DOHH2 (cell line): ENCODE data around the gene VWA1.
"Not testable (repeated sequence)": the region's sequence is repeated elsewhere in the genome, so short reads cannot be mapped to it uniquely, and the experiment has no call there.

ENCODE experiments used
- H3F3A ChIP-seq: fragments of 200-600 bp; sonication (generic), shearing (Covaris generic); 2 replicates; pipeline ENCODE4 v1.6.0; 2016; ENCODE audit warnings: antibody characterized with exemption, mild to moderate bottlenecking; ENCODE audit not compliant: control insufficient read depth, insufficient read depth
- H3K27ac ChIP-seq: fragments of 200-600 bp; sonication (generic); 2 replicates; pipeline ENCODE4 v1.5.1; 2014; ENCODE audit warnings: low read depth, mild to moderate bottlenecking, low read length, moderate library complexity
- H3K27me3 ChIP-seq: fragments of 200-600 bp; sonication (generic); 2 replicates; pipeline ENCODE4 v1.6.1; 2014; ENCODE audit warnings: mild to moderate bottlenecking, low read length, mixed read lengths; ENCODE audit not compliant: control insufficient read depth
- H3K36me3 ChIP-seq: fragments of 200-600 bp; sonication (generic); 2 replicates; pipeline ENCODE4 v1.6.1; 2014; ENCODE audit warnings: mild to moderate bottlenecking, low read length, moderate library complexity, mixed read lengths; ENCODE audit not compliant: control insufficient read depth
- H3K4me1 ChIP-seq: fragments of 200-600 bp; sonication (generic); 2 replicates; pipeline ENCODE4 v1.6.1; 2014; ENCODE audit warnings: mild to moderate bottlenecking, low read length, mixed read lengths; ENCODE audit not compliant: control insufficient read depth
- H3K4me2 ChIP-seq: fragments of 200-600 bp; sonication (generic); 2 replicates; pipeline ENCODE4 v1.6.0; 2014; ENCODE audit warnings: mild to moderate bottlenecking, low read length, moderate library complexity
- H3K4me3 ChIP-seq: fragments of 200-600 bp; sonication (generic); 2 replicates; pipeline ENCODE4 v1.5.1; 2014; ENCODE audit warnings: mild to moderate bottlenecking, low read length, mixed read lengths
- H3K79me2 ChIP-seq: fragments of 200-600 bp; sonication (generic); 2 replicates; pipeline ENCODE4 v1.6.1; 2014; ENCODE audit warnings: mild to moderate bottlenecking, low read length, mixed read lengths; ENCODE audit not compliant: control insufficient read depth
- H3K9me2 ChIP-seq: fragments of 200-600 bp; sonication (generic); replicated peaks from 2 replicates; pipeline ENCODE4 v1.6.1; 2014; ENCODE audit warnings: mild to moderate bottlenecking, low read length, mixed read lengths; ENCODE audit not compliant: control insufficient read depth
- H3K9me3 ChIP-seq: fragments of 200-600 bp; sonication (generic); 2 replicates; pipeline ENCODE4 v1.6.1; 2014; ENCODE audit warnings: antibody characterized with exemption, low read length, mixed read lengths; ENCODE audit not compliant: control insufficient read depth, insufficient read depth
- H4K20me1 ChIP-seq: fragments of 200-600 bp; sonication (generic); 2 replicates; pipeline ENCODE4 v1.6.0; 2014; ENCODE audit warnings: low read depth, mild to moderate bottlenecking, antibody characterized with exemption, low read length, moderate library complexity; ENCODE audit not compliant: control insufficient read depth, insufficient read depth
- EZH2phosphoT487 ChIP-seq: fragments of 200-600 bp; sonication (generic); IDR thresholded peaks from 2 replicates; pipeline ENCODE4 v1.6.1; 2017; ENCODE audit warnings: borderline replicate concordance, mild to moderate bottlenecking, antibody characterized with exemption, low read length, moderate library complexity, mixed read lengths
- TF ChIP-seq, protein P1 (sequence below): fragments of 200-600 bp; sonication (generic); IDR thresholded peaks from one replicate; pipeline ENCODE4 v1.5.1; 2014; ENCODE audit warnings: antibody characterized with exemption, mild to moderate bottlenecking, low read depth, low read length; ENCODE audit not compliant: poor library complexity, severe bottlenecking

VWA1 gene

DNA sequence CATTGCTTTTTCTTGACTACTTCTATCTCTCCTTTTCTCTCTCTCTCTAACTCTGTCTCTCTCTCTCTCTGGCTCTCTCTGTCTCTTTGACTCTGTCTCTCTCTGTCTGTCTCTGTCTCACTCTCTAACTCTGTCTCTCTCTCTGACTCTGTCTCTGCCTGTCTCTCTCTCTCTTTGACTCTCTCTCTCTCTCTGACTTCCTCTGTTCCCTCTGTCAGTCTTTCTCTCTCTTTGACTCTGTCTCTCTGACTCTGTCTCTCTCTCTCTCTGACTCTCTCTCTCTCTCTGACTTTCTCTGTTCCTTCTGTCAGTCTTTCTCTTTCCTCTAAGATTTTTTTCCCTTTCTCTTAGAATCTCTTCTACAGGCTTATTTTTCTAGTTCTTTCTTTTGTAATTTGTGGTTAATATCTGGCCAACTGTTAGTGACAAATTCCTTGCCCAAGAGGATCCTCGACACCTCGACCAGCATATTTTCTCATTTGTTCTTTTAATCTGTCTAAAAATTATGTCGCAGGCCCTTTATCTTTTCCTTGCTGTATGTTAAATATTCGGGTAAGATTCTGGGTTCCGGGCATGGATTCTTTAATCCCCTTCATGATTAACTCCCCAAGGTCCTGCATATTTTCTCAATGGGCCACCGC lies 13.7 kb downstream of the VWA1 start, which contains the start of gene ATAD3C:
Gene ATAD3C (plus strand): TSS at position 591 of the 641 bp plus-strand sequence. CDS start 995 bp downstream, outside the sequence.
- H3K9me3 ChIP-seq, result no peaks in the 10 kb centered on the region
- no peaks in the 10 kb centered on the region for H3K79me2 ChIP-seq
- H3K4me3 ChIP-seq, result no peak within 1 kb of the TSS
- no peaks in the 10 kb centered on the region for H3K36me3 ChIP-seq
- no peaks in the 10 kb centered on the region for H3F3A ChIP-seq
- no peak within 1 kb of the TSS for H3K4me2 ChIP-seq
- H3K27me3 ChIP-seq, result no peaks in the 10 kb centered on the region
- no peaks in the 10 kb centered on the region for H3K9me2 ChIP-seq
- H3K27ac ChIP-seq, result no peak within 1 kb of the TSS
- H4K20me1 ChIP-seq, result no peaks in the 10 kb centered on the region
- no peaks in the 10 kb centered on the region for H3K4me1 ChIP-seq
- TF ChIP-seq EZH2phosphoT487, result no peak
- TF ChIP-seq, protein P1, sequence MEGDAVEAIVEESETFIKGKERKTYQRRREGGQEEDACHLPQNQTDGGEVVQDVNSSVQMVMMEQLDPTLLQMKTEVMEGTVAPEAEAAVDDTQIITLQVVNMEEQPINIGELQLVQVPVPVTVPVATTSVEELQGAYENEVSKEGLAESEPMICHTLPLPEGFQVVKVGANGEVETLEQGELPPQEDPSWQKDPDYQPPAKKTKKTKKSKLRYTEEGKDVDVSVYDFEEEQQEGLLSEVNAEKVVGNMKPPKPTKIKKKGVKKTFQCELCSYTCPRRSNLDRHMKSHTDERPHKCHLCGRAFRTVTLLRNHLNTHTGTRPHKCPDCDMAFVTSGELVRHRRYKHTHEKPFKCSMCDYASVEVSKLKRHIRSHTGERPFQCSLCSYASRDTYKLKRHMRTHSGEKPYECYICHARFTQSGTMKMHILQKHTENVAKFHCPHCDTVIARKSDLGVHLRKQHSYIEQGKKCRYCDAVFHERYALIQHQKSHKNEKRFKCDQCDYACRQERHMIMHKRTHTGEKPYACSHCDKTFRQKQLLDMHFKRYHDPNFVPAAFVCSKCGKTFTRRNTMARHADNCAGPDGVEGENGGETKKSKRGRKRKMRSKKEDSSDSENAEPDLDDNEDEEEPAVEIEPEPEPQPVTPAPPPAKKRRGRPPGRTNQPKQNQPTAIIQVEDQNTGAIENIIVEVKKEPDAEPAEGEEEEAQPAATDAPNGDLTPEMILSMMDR, result no peak

DNA sequence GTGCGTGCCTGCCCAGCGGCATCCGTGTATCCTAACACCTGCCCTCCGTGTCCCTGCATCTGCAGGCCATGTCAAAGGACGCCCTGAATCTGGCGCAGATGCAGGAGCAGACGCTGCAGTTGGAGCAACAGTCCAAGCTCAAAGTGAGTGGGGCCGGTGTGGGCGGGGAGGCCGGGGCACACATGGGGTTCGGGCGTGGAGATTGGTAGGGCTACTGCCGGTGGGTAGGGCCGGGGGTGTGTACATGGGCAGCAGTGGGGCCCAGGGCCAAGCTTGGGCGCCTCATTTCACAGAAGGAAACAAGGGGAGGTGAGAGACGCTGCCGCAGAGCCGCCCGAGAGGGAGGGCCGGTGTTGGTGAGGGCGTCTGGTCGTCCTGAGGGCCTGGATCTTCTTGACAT lies 15.1 kb downstream of the VWA1 start:
- not testable (repeated sequence) for H3F3A ChIP-seq, H3K27ac ChIP-seq, H3K27me3 ChIP-seq, H3K79me2 ChIP-seq, H3K9me3 ChIP-seq, H4K20me1 ChIP-seq, H3K4me1 ChIP-seq, H3K4me2 ChIP-seq, H3K9me2 ChIP-seq, H3K4me3 ChIP-seq, H3K36me3 ChIP-seq

DNA sequence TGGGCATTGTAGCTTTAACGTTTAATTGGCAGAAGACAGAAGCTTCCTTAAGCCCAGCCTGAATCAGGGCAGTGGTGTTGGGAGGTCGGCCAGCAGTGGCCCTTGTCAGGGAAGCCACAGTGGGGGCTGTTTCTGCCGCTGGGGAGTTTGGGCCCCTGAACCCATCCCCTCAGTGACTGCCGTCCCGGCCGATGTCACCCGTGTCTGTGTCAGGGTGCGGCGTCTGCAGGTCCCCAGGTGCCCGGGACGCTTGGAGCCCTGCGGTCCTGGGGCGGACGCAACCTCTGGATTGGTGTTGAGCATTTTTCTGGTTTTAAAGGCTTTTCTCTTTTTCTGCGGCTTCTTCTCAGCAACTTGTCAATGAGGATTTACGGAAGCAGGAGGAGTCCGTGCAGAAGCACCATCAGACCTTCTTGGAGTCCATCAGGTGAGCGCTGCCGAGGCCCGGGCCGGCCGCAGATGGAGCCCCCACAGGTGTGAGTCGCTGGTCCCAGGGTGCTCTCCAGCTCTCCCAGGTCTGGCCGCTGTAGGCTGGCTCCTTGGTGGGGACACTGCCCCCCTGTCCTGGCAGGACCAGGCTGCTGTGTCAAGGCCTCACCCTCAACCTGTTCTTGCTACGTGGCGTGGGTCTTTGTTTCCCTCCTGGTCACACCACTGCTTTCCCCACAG lies 16.3 kb downstream of the VWA1 start:
- Histone ChIP-seq H3F3A (no peaks in the 10 kb centered on the region), H3K36me3 (no peaks in the 10 kb centered on the region), H3K27ac (no peak overlapping the region), H3K4me2 (no peak overlapping the region), H3K9me3 (no peaks in the 10 kb centered on the region), H3K79me2 (no peaks in the 10 kb centered on the region), H3K4me3 (no peak overlapping the region), H3K4me1 (no peaks in the 10 kb centered on the region), H3K27me3 (no peaks in the 10 kb centered on the region), H4K20me1 (no peaks in the 10 kb centered on the region), H3K9me2 (no peaks in the 10 kb centered on the region)
- TF ChIP-seq EZH2phosphoT487, result no peak
- TF ChIP-seq, protein P1, result no peak

DNA sequence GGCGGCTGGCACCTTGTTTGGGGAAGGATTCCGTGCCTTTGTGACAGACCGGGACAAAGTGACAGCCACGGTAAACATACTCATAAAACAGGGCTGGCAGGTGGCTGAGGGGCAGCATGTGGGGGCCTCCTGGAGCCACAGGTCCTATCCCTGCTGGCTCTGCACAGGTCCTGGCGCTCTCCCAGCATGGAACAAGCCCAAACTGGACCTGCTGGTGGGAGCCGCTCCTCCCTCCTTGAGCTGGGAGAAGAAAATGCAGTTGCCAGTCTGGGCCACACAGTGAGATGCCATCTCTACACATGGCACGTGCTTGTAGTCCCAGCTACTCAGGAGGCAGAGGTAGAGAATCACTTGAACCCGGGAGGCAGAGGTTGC lies 16.9 kb downstream of the VWA1 start:
- H3K27me3 ChIP-seq, H3K4me1 ChIP-seq, H4K20me1 ChIP-seq, H3K9me2 ChIP-seq, H3F3A ChIP-seq, H3K9me3 ChIP-seq, H3K79me2 ChIP-seq, H3K4me3 ChIP-seq, H3K36me3 ChIP-seq, H3K4me2 ChIP-seq, H3K27ac ChIP-seq: not testable (repeated sequence)
